SK-N-SH (cell line): ENCODE results near the gene STAG3. TPM values are rescaled to one million over a fixed set of nuclear protein-coding genes. Genes with fewer than 3 reads are reported as not detected.
A peak's percentile ranks its signal among the peaks of the same experiment; 100 is the strongest.

Experiments used
- CTCF ChIA-PET: fragments of 300-600, 350-600 bp; formaldehyde crosslinking; extraction: SDS; loops from one replicate; lab custom pipeline; 2021; lab: Yijun Ruan, JAX
- POLR2A ChIA-PET: fragments of 350-600 bp; sonication (Branson Sonifier 250); formaldehyde crosslinking; extraction: SDS; loops from one replicate; lab custom pipeline; 2020; ENCODE audit warnings: antibody characterized with exemption, inconsistent platforms; lab: Yijun Ruan, JAX
- DNase-seq: peaks from one replicate; pipeline ENCODE4 v3.0.0; 2012
- H2AFZ ChIP-seq: fragments of 200-600 bp; sonication (generic); 2 replicates; pipeline ENCODE4 v1.8.1; 2016; ENCODE audit warnings: antibody characterized with exemption, mild to moderate bottlenecking, low read depth
- H3F3A ChIP-seq: fragments of 200-600 bp; sonication (generic); replicated peaks from 2 replicates; pipeline ENCODE3; 2016; ENCODE audit warnings: antibody characterized with exemption, mild to moderate bottlenecking; ENCODE audit not compliant: insufficient read depth
- H3K27ac ChIP-seq, 2 experiments: fragments of 200-500 bp in 1 of 2; fragments of 200-600 bp in 1 of 2; sonication (Bioruptor generic) in 1 of 2; sonication (generic), shearing (Covaris generic) in 1 of 2; 2 replicates each; pipeline versions ENCODE4 v1.5.1 to v1.6.1; 2014 to 2016; ENCODE audit warnings: low read depth in 2 of 2, inconsistent platforms in 1 of 2, low read length in 1 of 2, mild to moderate bottlenecking in 1 of 2, mixed read lengths in 1 of 2
- H3K27me3 ChIP-seq: fragments of 200-600 bp; sonication (generic), shearing (Covaris generic); 2 replicates; pipeline ENCODE4 v1.6.1; 2016; ENCODE audit warnings: mixed run types; ENCODE audit not compliant: insufficient read depth
- H3K36me3 ChIP-seq, 2 experiments: fragments of 200-500 bp in 1 of 2; fragments of 200-600 bp in 1 of 2; sonication (Bioruptor generic) in 1 of 2; sonication (generic) in 1 of 2; replicated peaks in 1 of 2; 2 replicates each; pipeline versions ENCODE3 to v1.5.1; 2014 to 2016; ENCODE audit warnings: low read length in 1 of 2, mild to moderate bottlenecking in 1 of 2; ENCODE audit not compliant: insufficient read depth in 2 of 2, control insufficient read depth in 1 of 2
- H3K4me1 ChIP-seq, 2 experiments: fragments of 200-500 bp in 1 of 2; fragments of 200-600 bp in 1 of 2; sonication (Bioruptor generic) in 1 of 2; sonication (generic), shearing (Covaris generic) in 1 of 2; 2 replicates each; pipeline versions ENCODE4 v1.5.1 to v1.6.1; 2014 to 2016; ENCODE audit warnings: low read depth in 1 of 2, low read length in 1 of 2, mixed run types in 1 of 2; ENCODE audit not compliant: insufficient read depth in 2 of 2, control insufficient read depth in 1 of 2
- H3K4me2 ChIP-seq: fragments of 200-600 bp; sonication (generic), shearing (Covaris generic); 2 replicates; pipeline ENCODE4 v1.6.1; 2017; ENCODE audit warnings: mixed run types
- H3K4me3 ChIP-seq, 2 experiments: fragments of 200-500 bp in 1 of 2; fragments of 200-600 bp in 1 of 2; sonication (Bioruptor generic) in 1 of 2; sonication (generic), shearing (Covaris generic) in 1 of 2; 2 replicates each; pipeline versions ENCODE4 v1.5.1 to v1.8.1; 2014 to 2016; ENCODE audit warnings: low read depth in 2 of 2, inconsistent platforms in 1 of 2, low read length in 1 of 2, mild to moderate bottlenecking in 1 of 2, mixed read lengths in 1 of 2, moderate library complexity in 1 of 2
- H3K79me2 ChIP-seq: fragments of 200-600 bp; sonication (generic); 2 replicates; pipeline ENCODE4 v1.8.1; 2017; ENCODE audit warnings: mild to moderate bottlenecking; ENCODE audit not compliant: insufficient read depth
- H3K9ac ChIP-seq: fragments of 200-600 bp; sonication (generic); 2 replicates; pipeline ENCODE4 v1.6.1; 2017; ENCODE audit warnings: mixed run types
- H3K9me2 ChIP-seq: fragments of 200-600 bp; sonication (generic); 2 replicates; pipeline ENCODE4 v1.6.1; 2017; ENCODE audit warnings: mixed run types
- H3K9me3 ChIP-seq: fragments of 200-600 bp; sonication (generic); 2 replicates; pipeline ENCODE4 v1.6.1; 2017; ENCODE audit warnings: mixed run types, mild to moderate bottlenecking, moderate library complexity
- H4K20me1 ChIP-seq: fragments of 200-600 bp; sonication (generic); 2 replicates; pipeline ENCODE4 v1.6.1; 2017; ENCODE audit warnings: mild to moderate bottlenecking, mixed run types; ENCODE audit not compliant: insufficient read depth
- EP300 ChIP-seq, 2 experiments: IDR thresholded peaks; 2 replicates each; pipeline versions ENCODE4 v1.4.0 to v1.6.1; 2012; ENCODE audit warnings: borderline replicate concordance in 1 of 2, low read depth in 1 of 2, low read length in 1 of 2
- EZH2phosphoT487 ChIP-seq: fragments of 200-600 bp; sonication (generic); IDR thresholded peaks from 2 replicates; pipeline ENCODE4 v1.6.1; 2017; ENCODE audit warnings: low read depth, mixed run types, mild to moderate bottlenecking, antibody characterized with exemption, moderate library complexity, borderline replicate concordance
- GATA2 ChIP-seq: sonication (generic); formaldehyde crosslinking; IDR thresholded peaks from 2 replicates; pipeline ENCODE4 v1.5.0; 2020; ENCODE audit warnings: mild to moderate bottlenecking, missing genetic modification reagents
- RFX5 ChIP-seq: IDR thresholded peaks from 2 replicates; pipeline ENCODE4 v1.6.1; 2012; ENCODE audit warnings: mild to moderate bottlenecking, improper control_type of control experiment, low read length
- WGBS: methylation state at CpG from one replicate; pipeline ENCODE4 v1.1.6; 2017; ENCODE audit warnings: low lambda C conversion rate; 5-methylcytosine and 5-hydroxymethylcytosine counted together
- polyA plus RNA-seq, 3 experiments: library from polyadenylated mRNA; depleted of rRNA; stranded (reverse); fragments of >200 nt; gene quantifications; 2 replicates each; pipeline ENCODE4 v1.2.3, GENCODE V29; 2012
- TF ChIP-seq, protein P1 (sequence below): fragments of 200-600 bp; sonication (generic); IDR thresholded peaks from 2 replicates; pipeline ENCODE4 v1.6.1; 2017; ENCODE audit warnings: antibody characterized with exemption, mild to moderate bottlenecking, moderate library complexity
- TF ChIP-seq, protein P2 (sequence below): fragments of 150-350 bp; IDR thresholded peaks from 2 replicates; pipeline ENCODE4 v1.6.1; 2017; ENCODE audit warnings: antibody characterized with exemption, low read length, low read depth, borderline replicate concordance
- TF ChIP-seq, protein P3 (sequence below): IDR thresholded peaks from 2 replicates; pipeline ENCODE4; 2012
- TF ChIP-seq, protein P4 (sequence below): fragments of 150-350 bp; IDR thresholded peaks from 2 replicates; pipeline ENCODE4 v1.6.1; 2016; ENCODE audit warnings: mild to moderate bottlenecking, low read depth, low read length

STAG3 gene
- polyA plus RNA-seq, 1 of the 3 experiments (the other 2 are of a cell fraction) = 0.10 TPM

DNA sequence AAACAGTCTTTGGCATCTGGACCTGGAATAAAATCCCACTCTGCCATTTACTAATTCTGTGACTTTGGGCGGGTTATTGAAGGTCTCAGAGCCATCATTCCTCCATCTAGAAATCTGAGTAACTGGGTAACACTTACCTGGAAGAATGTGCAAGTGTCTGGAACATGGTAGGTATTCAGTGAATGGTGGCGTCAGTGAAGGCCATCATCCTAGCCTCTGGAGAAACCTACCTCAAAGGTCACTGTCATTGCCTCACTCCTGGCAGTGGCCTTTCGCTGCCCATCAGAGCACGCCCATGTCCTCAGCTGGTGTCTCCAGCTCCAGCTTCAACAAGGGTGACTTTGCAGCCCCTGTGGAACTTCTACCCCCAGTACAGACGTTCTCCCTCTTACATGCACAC is 13.8 kb upstream of the STAG3 start:
- Histone ChIP-seq H3K36me3 (no peaks in the 10 kb centered on the region), H3F3A (peaks cover 3% of the 10 kb centered on the region), H3K4me2 (no peak overlapping the region), H3K9me3 (no peaks in the 10 kb centered on the region), H4K20me1 (no peaks in the 10 kb centered on the region), H3K9ac (no peak overlapping the region), H3K9me2 (no peaks in the 10 kb centered on the region), H2AFZ (no peak overlapping the region), H3K27ac (no peak overlapping the region), H3K4me3 (no peak overlapping the region), H3K79me2 (0 out of 2 replicates have a peak, but pooled peaks cover 3% of the 10 kb centered on the region), H3K4me1 (peaks cover 0 to 18% of the 10 kb centered on the region in 2 experiments; a peak in 1 of 4 replicates), H3K27me3 (no peaks in the 10 kb centered on the region)
- ChIA-PET CTCF (interaction anchor here (1.3 to 1.5 kb wide), 2 partner anchors 15 to 31 kb away, joined by 5 read pairs; partner anchors contain the start of gene LAMTOR4), POLR2A (no interaction called here)
- TF ChIP-seq, protein P1, sequence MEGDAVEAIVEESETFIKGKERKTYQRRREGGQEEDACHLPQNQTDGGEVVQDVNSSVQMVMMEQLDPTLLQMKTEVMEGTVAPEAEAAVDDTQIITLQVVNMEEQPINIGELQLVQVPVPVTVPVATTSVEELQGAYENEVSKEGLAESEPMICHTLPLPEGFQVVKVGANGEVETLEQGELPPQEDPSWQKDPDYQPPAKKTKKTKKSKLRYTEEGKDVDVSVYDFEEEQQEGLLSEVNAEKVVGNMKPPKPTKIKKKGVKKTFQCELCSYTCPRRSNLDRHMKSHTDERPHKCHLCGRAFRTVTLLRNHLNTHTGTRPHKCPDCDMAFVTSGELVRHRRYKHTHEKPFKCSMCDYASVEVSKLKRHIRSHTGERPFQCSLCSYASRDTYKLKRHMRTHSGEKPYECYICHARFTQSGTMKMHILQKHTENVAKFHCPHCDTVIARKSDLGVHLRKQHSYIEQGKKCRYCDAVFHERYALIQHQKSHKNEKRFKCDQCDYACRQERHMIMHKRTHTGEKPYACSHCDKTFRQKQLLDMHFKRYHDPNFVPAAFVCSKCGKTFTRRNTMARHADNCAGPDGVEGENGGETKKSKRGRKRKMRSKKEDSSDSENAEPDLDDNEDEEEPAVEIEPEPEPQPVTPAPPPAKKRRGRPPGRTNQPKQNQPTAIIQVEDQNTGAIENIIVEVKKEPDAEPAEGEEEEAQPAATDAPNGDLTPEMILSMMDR = no peak
- TF ChIP-seq RFX5 (no peak), EP300 (IDR thresholded peaks at IDR 0.05; ENCODE audit: borderline replicate concordance in 1 of 2, low read depth in 1 of 2, low read length in 1 of 2) (no peak), GATA2 (CRISPR knock-in tag) (no peak)
- TF ChIP-seq, protein P2, sequence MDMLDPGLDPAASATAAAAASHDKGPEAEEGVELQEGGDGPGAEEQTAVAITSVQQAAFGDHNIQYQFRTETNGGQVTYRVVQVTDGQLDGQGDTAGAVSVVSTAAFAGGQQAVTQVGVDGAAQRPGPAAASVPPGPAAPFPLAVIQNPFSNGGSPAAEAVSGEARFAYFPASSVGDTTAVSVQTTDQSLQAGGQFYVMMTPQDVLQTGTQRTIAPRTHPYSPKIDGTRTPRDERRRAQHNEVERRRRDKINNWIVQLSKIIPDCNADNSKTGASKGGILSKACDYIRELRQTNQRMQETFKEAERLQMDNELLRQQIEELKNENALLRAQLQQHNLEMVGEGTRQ = no peak
- TF ChIP-seq, protein P3, sequence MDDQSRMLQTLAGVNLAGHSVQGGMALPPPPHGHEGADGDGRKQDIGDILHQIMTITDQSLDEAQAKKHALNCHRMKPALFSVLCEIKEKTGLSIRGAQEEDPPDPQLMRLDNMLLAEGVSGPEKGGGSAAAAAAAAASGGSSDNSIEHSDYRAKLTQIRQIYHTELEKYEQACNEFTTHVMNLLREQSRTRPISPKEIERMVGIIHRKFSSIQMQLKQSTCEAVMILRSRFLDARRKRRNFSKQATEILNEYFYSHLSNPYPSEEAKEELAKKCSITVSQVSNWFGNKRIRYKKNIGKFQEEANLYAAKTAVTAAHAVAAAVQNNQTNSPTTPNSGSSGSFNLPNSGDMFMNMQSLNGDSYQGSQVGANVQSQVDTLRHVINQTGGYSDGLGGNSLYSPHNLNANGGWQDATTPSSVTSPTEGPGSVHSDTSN = no peak
- TF ChIP-seq, protein P4, sequence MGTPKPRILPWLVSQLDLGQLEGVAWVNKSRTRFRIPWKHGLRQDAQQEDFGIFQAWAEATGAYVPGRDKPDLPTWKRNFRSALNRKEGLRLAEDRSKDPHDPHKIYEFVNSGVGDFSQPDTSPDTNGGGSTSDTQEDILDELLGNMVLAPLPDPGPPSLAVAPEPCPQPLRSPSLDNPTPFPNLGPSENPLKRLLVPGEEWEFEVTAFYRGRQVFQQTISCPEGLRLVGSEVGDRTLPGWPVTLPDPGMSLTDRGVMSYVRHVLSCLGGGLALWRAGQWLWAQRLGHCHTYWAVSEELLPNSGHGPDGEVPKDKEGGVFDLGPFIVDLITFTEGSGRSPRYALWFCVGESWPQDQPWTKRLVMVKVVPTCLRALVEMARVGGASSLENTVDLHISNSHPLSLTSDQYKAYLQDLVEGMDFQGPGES = no peak
- WGBS = 84% methylated on average over 5 of the region's 5 CpGs
- no peak for DNase-seq

DNA sequence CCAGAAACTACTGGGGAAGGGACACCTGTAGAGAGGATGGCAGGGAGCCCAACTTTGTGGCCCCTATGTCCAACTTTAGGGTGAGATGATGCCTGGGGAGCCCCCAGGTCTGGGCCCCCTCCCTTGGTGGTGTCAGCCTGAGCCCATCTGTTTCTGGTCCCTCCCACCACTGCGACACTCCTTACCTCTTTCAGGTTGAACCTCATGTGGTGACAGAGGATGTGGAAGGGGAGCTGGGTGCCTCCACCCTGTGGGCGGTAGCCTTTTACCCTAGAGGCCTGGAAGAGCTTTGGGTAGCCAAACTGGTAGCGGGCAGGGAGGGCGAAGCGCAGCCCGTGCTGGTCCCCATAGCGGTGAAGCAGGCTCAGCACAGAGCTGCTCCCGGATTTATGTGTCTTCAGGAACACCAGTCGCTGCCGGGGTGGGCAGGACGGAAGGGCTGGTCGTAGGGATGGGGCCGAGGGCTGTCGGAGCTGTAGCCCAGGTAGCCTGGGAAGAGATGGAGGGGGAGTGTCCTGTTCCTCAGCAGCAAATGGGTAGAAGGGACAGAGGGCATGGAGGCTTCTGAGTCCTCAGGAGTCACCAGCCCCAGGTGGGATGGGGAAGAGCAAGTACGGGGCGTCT is 11.3 kb upstream of the STAG3 start:
- no peaks in the 10 kb centered on the region for H3K9me3 ChIP-seq
- H3K79me2 ChIP-seq = no peaks in the 10 kb centered on the region
- H3K4me2 ChIP-seq = no peak overlapping the region
- ChIA-PET CTCF (interaction anchor here (1.4 to 4.0 kb wide), 2 partner anchors 8 to 34 kb away, joined by 3 to 39 read pairs; no protein-coding TSS in a partner anchor), POLR2A (interaction anchor here (0.5 to 2.0 kb wide), 5 partner anchors 10 to 37 kb away, joined by 3 to 7 read pairs (median 4); partner anchors contain the start of genes GPC2 and STAG3)
- H3K4me1 ChIP-seq = peaks cover 0 to 18% of the 10 kb centered on the region in 2 experiments; a peak in 1 of 4 replicates
- peak; percentile 21 for DNase-seq
- no peak overlapping the region for H3K4me3 ChIP-seq
- H4K20me1 ChIP-seq = no peaks in the 10 kb centered on the region
- no peak overlapping the region for H3K9ac ChIP-seq
- H2AFZ ChIP-seq = no peak overlapping the region
- no peak for TF ChIP-seq EZH2phosphoT487
- 90% methylated on average over 16 of the region's 16 CpGs for WGBS
- no peak overlapping the region for H3K27ac ChIP-seq
- H3F3A ChIP-seq = peaks cover 18% of the 10 kb centered on the region
- no peaks in the 10 kb centered on the region for H3K27me3 ChIP-seq
- no peaks in the 10 kb centered on the region for H3K9me2 ChIP-seq
- no peaks in the 10 kb centered on the region for H3K36me3 ChIP-seq
